ENCODE measurements around the gene SNAPC3. TPM values are rescaled to one million over a fixed set of nuclear protein-coding genes. Genes with fewer than 3 reads are reported as not detected.

SNAPC3 gene
- 47.3 and 47.6 TPM in 2 replicates for total RNA-seq
- long read RNA-seq, full-length matches to known transcripts: 39 of 60 reads
- long read RNA-seq, partial matches to known transcripts: 8 of 60 reads
- long read RNA-seq, other reads (novel, unspliced or antisense): 13 of 60 reads

- Mint-ChIP-seq H3K4me1 (ENCODE audit: low read depth) (peaks cover 25% of the 10 kb centered on the region), H3K9me3 (ENCODE audit: low read depth) (no peaks in the 10 kb centered on the region), H3K27me3 (no peaks in the 10 kb centered on the region), H3K4me3 (ENCODE audit: low read depth) (peak within 1 kb of the TSS; percentile 95), H3K27ac (peak within 1 kb of the TSS; percentile 99), H3K36me3 (ENCODE audit: insufficient read depth) (peaks cover 18% of the 10 kb centered on the region)
- peak; percentile 87 for DNase-seq (ENCODE audit: low spot score, unreplicated experiment)
- peak; percentile 6 for TF ChIP-seq CTCF (IDR thresholded peaks at IDR 0.05; ENCODE audit: unreplicated experiment)
Measured at GRCh38 chr9:15422372-15423230, at the start of gene SNAPC3. Gene SNAPC3, plus strand, starts transcription at chr9:15422876. Its CDS starts 4 bp downstream, at chr9:15422880.

- no peak overlapping the region for H3K27ac Mint-ChIP-seq
- peaks cover 2% of the 10 kb centered on the region for H3K36me3 Mint-ChIP-seq (ENCODE audit: insufficient read depth)
Measured at GRCh38 chr9:15373881-15374280, 48.8 kb upstream of the SNAPC3 start.

GRCh38 chr9:15374310-15374709, 48.4 kb upstream of the SNAPC3 start:
- DNase-seq (ENCODE audit: low spot score, unreplicated experiment): no peak
- Mint-ChIP-seq H3K27me3 (no peaks in the 10 kb centered on the region), H3K4me3 (ENCODE audit: low read depth) (no peak overlapping the region), H3K4me1 (ENCODE audit: low read depth) (peaks cover 9% of the 10 kb centered on the region), H3K36me3 (ENCODE audit: insufficient read depth) (peaks cover 2% of the 10 kb centered on the region), H3K9me3 (ENCODE audit: low read depth) (peaks cover 7% of the 10 kb centered on the region), H3K27ac (no peak overlapping the region)
- no peak for TF ChIP-seq CTCF (IDR thresholded peaks at IDR 0.05; ENCODE audit: unreplicated experiment)

More at GRCh38 chr9:15373881-15374280, 48.8 kb upstream of the SNAPC3 start:
- TF ChIP-seq CTCF (IDR thresholded peaks at IDR 0.05; ENCODE audit: unreplicated experiment): no peak
- no peak for DNase-seq (ENCODE audit: low spot score, unreplicated experiment)
- Mint-ChIP-seq H3K4me3 (ENCODE audit: low read depth) (no peak overlapping the region), H3K9me3 (ENCODE audit: low read depth) (peaks cover 7% of the 10 kb centered on the region), H3K27me3 (no peaks in the 10 kb centered on the region), H3K4me1 (ENCODE audit: low read depth) (peaks cover 9% of the 10 kb centered on the region)

GRCh38 chr9:15374825-15375224, 47.9 kb upstream of the SNAPC3 start:
- H3K4me3 Mint-ChIP-seq (ENCODE audit: low read depth): no peak overlapping the region
- H3K27ac Mint-ChIP-seq: no peak overlapping the region
- no peak for DNase-seq (ENCODE audit: low spot score, unreplicated experiment)

More at GRCh38 chr9:15374825-15375224, 47.9 kb upstream of the SNAPC3 start:
- no peak for TF ChIP-seq CTCF (IDR thresholded peaks at IDR 0.05; ENCODE audit: unreplicated experiment)
- H3K36me3 Mint-ChIP-seq (ENCODE audit: insufficient read depth): peaks cover 2% of the 10 kb centered on the region
- peaks cover 9% of the 10 kb centered on the region for H3K4me1 Mint-ChIP-seq (ENCODE audit: low read depth)
- H3K9me3 Mint-ChIP-seq (ENCODE audit: low read depth): peaks cover 7% of the 10 kb centered on the region
- no peaks in the 10 kb centered on the region for H3K27me3 Mint-ChIP-seq

Measured in progenitor cell of endocrine pancreas (in vitro differentiated cells).